Stomach (tissue), 9 donors: Measurements from ENCODE around the gene TRAPPC2L. TPM values are rescaled to one million over a fixed set of nuclear protein-coding genes. Genes with fewer than 3 reads are reported as not detected.
A peak's percentile ranks its signal among the peaks of the same experiment; 100 is the strongest.

Experiments used
- DNase-seq, 2 donors: peaks; one replicate each; pipeline versions ENCODE4 v3.0.0 to v3.0.0-alpha.2; 2013 to 2019
- H3K27ac ChIP-seq, 5 donors: fragments of 200-600 bp in 4 of 5; sonication (generic) in 4 of 5; one replicate each; pipeline ENCODE4 v1.5.1; 2013 to 2019; ENCODE audit warnings: mild to moderate bottlenecking in 1 of 5, moderate library complexity in 1 of 5
- H3K27me3 ChIP-seq, 3 donors: fragments of 200-600 bp; sonication (generic); one replicate each; pipeline ENCODE4 v1.5.1; 2017 to 2019; ENCODE audit warnings: mixed run types in 1 of 3
- H3K36me3 ChIP-seq, 4 donors: fragments of 200-600 bp; sonication (generic); 1 replicate in 3 of 4; 2 replicates in 1 of 4; pipeline ENCODE4 v1.5.1; 2016 to 2019
- H3K4me1 ChIP-seq, 4 donors: fragments of 200-600 bp; sonication (generic); one replicate each; pipeline ENCODE4 v1.5.1; 2016 to 2019
- H3K4me3 ChIP-seq, 4 donors: fragments of 200-600 bp; sonication (generic) in 3 of 4; one replicate each; pipeline ENCODE4 v1.5.1; 2016 to 2019; ENCODE audit warnings: mild to moderate bottlenecking in 1 of 4
- H3K9me3 ChIP-seq, 4 donors: fragments of 200-600 bp; sonication (generic); one replicate each; pipeline ENCODE4 v1.5.1; 2016 to 2019
- CTCF ChIP-seq, 7 experiments: fragments of 450-650 bp in 4 of 7; fragments of 200-600 bp in 3 of 7; sonication (generic) in 3 of 7; IDR thresholded peaks; one replicate each; pipeline ENCODE4 v1.5.1; 2016 to 2019; ENCODE audit warnings: antibody characterized with exemption in 7 of 7, control low read depth in 2 of 7, mild to moderate bottlenecking in 1 of 7
- EP300 ChIP-seq: sonication (generic); formaldehyde crosslinking; IDR thresholded peaks from one replicate; pipeline ENCODE4 v1.6.1; 2017; ENCODE audit warnings: antibody characterized with exemption
- POLR2A ChIP-seq, 4 donors: fragments of 450-650 bp; IDR thresholded peaks; one replicate each; pipeline ENCODE4 v1.6.1; 2016; ENCODE audit warnings: antibody characterized with exemption in 4 of 4, control low read depth in 2 of 4, mild to moderate bottlenecking in 1 of 4, moderate library complexity in 1 of 4
- POLR2AphosphoS5 ChIP-seq, 3 donors: sonication (generic); formaldehyde crosslinking; IDR thresholded peaks; one replicate each; pipeline ENCODE4 v1.6.1; 2016; ENCODE audit warnings: antibody characterized with exemption in 3 of 3
- WGBS, 5 donors: extraction: QIAGEN DNeasy Blood & Tissue Kit in 3 of 5; methylation state at CpG; one replicate each; pipeline versions ENCODE4 v1.1.5 to v1.1.7; 2013 to 2018; 5-methylcytosine and 5-hydroxymethylcytosine counted together
- intact Hi-C: fragments of 100-400 bp; cut with DNase I; formaldehyde crosslinking; loops from one replicate; pipeline ENCODE4 v1.15.1; 2023; ENCODE audit warnings: low total_unique reads
- polyA plus RNA-seq, 3 donors: library from polyadenylated mRNA; stranded (reverse); fragments of 200-250 nt; gene quantifications; one replicate each; pipeline ENCODE4 v1.2.3, GENCODE V29; 2013
- total RNA-seq, 5 donors: library from RNA; depleted of rRNA; stranded (reverse); fragments of >200 nt; gene quantifications; one replicate each; pipeline versions ENCODE4 v1.1.0 to v1.2.3, GENCODE V29; 2014 to 2016
- donor health status: healthy with polysubstance abuse.
- donor health status: Bipolar disorder and iron deficiency.
- donor health status: healthy.

TRAPPC2L gene
- total and polyA plus RNA-seq, 8 donors, result 2.9 to 107 (median 30.4) TPM

- intact Hi-C loops, result no loop called here
- TF ChIP-seq POLR2AphosphoS5 (IDR thresholded peaks at IDR 0.05) (no peak), EP300 (no peak), POLR2A (IDR thresholded peaks at IDR 0.05) (no peak), CTCF (IDR thresholded peaks at IDR 0.05) (no peak)
- no peaks in the 10 kb centered on the region for H3K9me3 ChIP-seq
- H3K4me3 ChIP-seq, result no peak overlapping the region
- peaks cover 4 to 60% (median 50%) of the 10 kb centered on the region in 4 donors for H3K36me3 ChIP-seq
- whole genome bisulfite sequencing, 5 donors, result 68 to 81% (median 69%) methylated on average over 11 to 13 of the region's 13 CpGs
- H3K27me3 ChIP-seq, result no peaks in the 10 kb centered on the region
- DNase-seq, result no peak
- no peaks in the 10 kb centered on the region for H3K4me1 ChIP-seq
- no peak overlapping the region for H3K27ac ChIP-seq
Observed at GRCh38 chr16:88831838-88832237, 25.1 kb upstream of the TRAPPC2L start.

- TF ChIP-seq EP300 (no peak), POLR2A (IDR thresholded peaks at IDR 0.05) (no peak), CTCF (IDR thresholded peaks at IDR 0.05) (no peak), POLR2AphosphoS5 (IDR thresholded peaks at IDR 0.05) (no peak)
- H3K4me1 ChIP-seq, result no peaks in the 10 kb centered on the region
- no peak overlapping the region for H3K4me3 ChIP-seq
- no peaks in the 10 kb centered on the region for H3K9me3 ChIP-seq
- no peak overlapping the region for H3K27ac ChIP-seq
- intact Hi-C loops, result no loop called here
- H3K27me3 ChIP-seq, result no peaks in the 10 kb centered on the region
- 94 to 98% (median 95%) methylated on average over 13 of the region's 13 CpGs for WGBS, 5 donors
- H3K36me3 ChIP-seq, result peaks cover 4 to 57% (median 44%) of the 10 kb centered on the region in 4 donors
- no peak for DNase-seq
Observed at GRCh38 chr16:88833086-88833485, 23.8 kb upstream of the TRAPPC2L start.

GRCh38 chr16:88834670-88835069, 22.3 kb upstream of the TRAPPC2L start:
- H3K27ac ChIP-seq, result peak overlapping the region in 2 of 5 donors; percentile 17 to 42
- peaks cover 3 to 59% (median 47%) of the 10 kb centered on the region in 4 donors for H3K36me3 ChIP-seq
- intact Hi-C loops, result no loop called here
- H3K4me3 ChIP-seq, result no peak overlapping the region
- no peaks in the 10 kb centered on the region for H3K4me1 ChIP-seq
- TF ChIP-seq POLR2AphosphoS5 (IDR thresholded peaks at IDR 0.05), result no peak
- TF ChIP-seq POLR2A (IDR thresholded peaks at IDR 0.05), result no peak
- no peak for TF ChIP-seq CTCF (IDR thresholded peaks at IDR 0.05)
- TF ChIP-seq EP300, result no peak
- no peaks in the 10 kb centered on the region for H3K27me3 ChIP-seq
- no peaks in the 10 kb centered on the region for H3K9me3 ChIP-seq
- no peak for DNase-seq
- 90 to 94% (median 92%) methylated on average over 9 to 13 of the region's 13 CpGs for WGBS, 5 donors

GRCh38 chr16:88835383-88835782, 21.5 kb upstream of the TRAPPC2L start:
- DNase-seq, result no peak
- no peaks in the 10 kb centered on the region for H3K27me3 ChIP-seq
- no peak for TF ChIP-seq CTCF (IDR thresholded peaks at IDR 0.05)
- TF ChIP-seq POLR2AphosphoS5 (IDR thresholded peaks at IDR 0.05), result no peak
- TF ChIP-seq EP300, result no peak
- TF ChIP-seq POLR2A (IDR thresholded peaks at IDR 0.05), result no peak
- H3K4me1 ChIP-seq, result no peaks in the 10 kb centered on the region
- no peak overlapping the region for H3K4me3 ChIP-seq
- intact Hi-C loops, result no loop called here
- 76 to 87% (median 87%) methylated on average over 11 of the region's 11 CpGs for WGBS, 5 donors
- H3K9me3 ChIP-seq, result no peaks in the 10 kb centered on the region
- peaks cover 9 to 63% (median 52%) of the 10 kb centered on the region in 4 donors for H3K36me3 ChIP-seq
- peak overlapping the region in 1 of 5 donors; percentile 18 for H3K27ac ChIP-seq
